Subcutaneous abdominal adipose tissue (tissue), 5 donors: ENCODE measurements around the gene ZNF714.
"Not testable (repeated sequence)": the region's sequence is repeated elsewhere in the genome, so short reads cannot be mapped to it uniquely, and the experiment has no call there.

Experiments used
- H3K27ac ChIP-seq: one replicate; pipeline ENCODE4 v1.7.0; 2013; ENCODE audit warnings: low read depth, mild to moderate bottlenecking, inconsistent platforms, low read length, moderate library complexity
- H3K27me3 ChIP-seq, 5 donors: one replicate each; pipeline ENCODE4 v1.7.0; 2013; ENCODE audit warnings: low read length in 5 of 5, inconsistent platforms in 1 of 5; ENCODE audit not compliant: control insufficient read depth in 5 of 5, insufficient read depth in 4 of 5
- H3K36me3 ChIP-seq, 5 donors: one replicate each; pipeline ENCODE4 v1.7.0; 2013; ENCODE audit warnings: low read length in 5 of 5; ENCODE audit not compliant: control insufficient read depth in 5 of 5, insufficient read depth in 5 of 5
- H3K4me1 ChIP-seq, 5 donors: one replicate each; pipeline ENCODE4 v1.7.0; 2013; ENCODE audit warnings: low read length in 5 of 5, mild to moderate bottlenecking in 3 of 5, moderate library complexity in 1 of 5; ENCODE audit not compliant: control insufficient read depth in 5 of 5, insufficient read depth in 5 of 5
- H3K4me3 ChIP-seq, 5 donors: one replicate each; pipeline ENCODE4 v1.7.0; 2013; ENCODE audit warnings: low read length in 5 of 5, low read depth in 1 of 5
- H3K9ac ChIP-seq, 5 donors: one replicate each; pipeline ENCODE4 v1.7.0; 2013; ENCODE audit warnings: low read length in 5 of 5, mild to moderate bottlenecking in 4 of 5, moderate library complexity in 3 of 5
- H3K9me3 ChIP-seq, 5 donors: one replicate each; pipeline ENCODE4 v1.7.0; 2013; ENCODE audit warnings: low read length in 5 of 5; ENCODE audit not compliant: control insufficient read depth in 5 of 5
- donor health status: healthy.
- donor health status: healthy.
- donor health status: healthy.
- donor health status: healthy.
- donor health status: healthy.

The ZNF714 gene

GRCh38 chr19:21127898-21128297, 45.9 kb downstream of the ZNF714 start:
- H3K9ac ChIP-seq: no peak overlapping the region
- H3K4me3 ChIP-seq: no peak overlapping the region
- no peaks in the 10 kb centered on the region for H3K36me3 ChIP-seq
- H3K9me3 ChIP-seq: peaks cover 0 to 3% (median 0%) of the 10 kb centered on the region in 5 donors
- no peak overlapping the region for H3K27ac ChIP-seq
- H3K27me3 ChIP-seq: no peaks in the 10 kb centered on the region
- H3K4me1 ChIP-seq: no peaks in the 10 kb centered on the region

GRCh38 chr19:21128901-21129698, 47.1 kb downstream of the ZNF714 start:
- H3K4me1 ChIP-seq: no peaks in the 10 kb centered on the region
- H3K4me3 ChIP-seq: no peak overlapping the region
- H3K9ac ChIP-seq: no peak overlapping the region
- no peaks in the 10 kb centered on the region for H3K27me3 ChIP-seq
- H3K9me3 ChIP-seq: peaks cover 0 to 3% (median 0%) of the 10 kb centered on the region in 5 donors
- H3K36me3 ChIP-seq: no peaks in the 10 kb centered on the region
- H3K27ac ChIP-seq: no peak overlapping the region

GRCh38 chr19:21130097-21130775, 48.2 kb downstream of the ZNF714 start:
- Histone ChIP-seq H3K9me3 (peaks cover 0 to 3% (median 0%) of the 10 kb centered on the region in 5 donors), H3K9ac (no peak overlapping the region), H3K27ac (no peak overlapping the region), H3K4me3 (no peak overlapping the region), H3K36me3 (no peaks in the 10 kb centered on the region), H3K4me1 (no peaks in the 10 kb centered on the region), H3K27me3 (no peaks in the 10 kb centered on the region)

- Histone ChIP-seq H3K4me1 (no peaks in the 10 kb centered on the region), H3K4me3 (no peak overlapping the region), H3K9me3 (no peaks in the 10 kb centered on the region), H3K9ac (no peak overlapping the region), H3K27me3 (peaks cover 0 to 2% (median 0%) of the 10 kb centered on the region in 5 donors), H3K36me3 (no peaks in the 10 kb centered on the region), H3K27ac (no peak overlapping the region)
These were observed 51.6 kb downstream of the ZNF714 start for GRCh38 chr19:21133633-21134032.

GRCh38 chr19:21134934-21135366, 52.9 kb downstream of the ZNF714 start:
- Histone ChIP-seq H3K27me3 (peaks cover 0 to 2% (median 0%) of the 10 kb centered on the region in 5 donors), H3K4me1 (no peaks in the 10 kb centered on the region), H3K9ac (no peak overlapping the region), H3K27ac (no peak overlapping the region), H3K9me3 (no peaks in the 10 kb centered on the region), H3K36me3 (no peaks in the 10 kb centered on the region), H3K4me3 (no peak overlapping the region)

- no peak overlapping the region for H3K4me3 ChIP-seq
- peaks cover 0 to 2% (median 0%) of the 10 kb centered on the region in 5 donors for H3K27me3 ChIP-seq
- H3K9me3 ChIP-seq: no peaks in the 10 kb centered on the region
- no peak overlapping the region for H3K27ac ChIP-seq
- H3K36me3 ChIP-seq: no peaks in the 10 kb centered on the region
- H3K4me1 ChIP-seq: no peaks in the 10 kb centered on the region
- H3K9ac ChIP-seq: no peak overlapping the region
These were observed 53.4 kb downstream of the ZNF714 start for GRCh38 chr19:21135433-21135832.

- Histone ChIP-seq H3K9me3 (no peaks in the 10 kb centered on the region), H3K36me3 (no peaks in the 10 kb centered on the region), H3K27ac (no peak overlapping the region), H3K27me3 (peaks cover 0 to 2% (median 0%) of the 10 kb centered on the region in 5 donors), H3K4me3 (no peak overlapping the region), H3K9ac (no peak overlapping the region), H3K4me1 (peaks cover under 1 to 10% (median 8%) of the 10 kb centered on the region in 5 donors)
These were observed 56.1 kb downstream of the ZNF714 start for GRCh38 chr19:21138130-21138529.

- not testable (repeated sequence) for H3K9ac ChIP-seq, H3K27ac ChIP-seq, H3K36me3 ChIP-seq, H3K27me3 ChIP-seq, H3K4me3 ChIP-seq, H3K9me3 ChIP-seq
- H3K4me1 ChIP-seq: peaks cover 2 to 10% (median 8%) of the 10 kb centered on the region in 5 donors
These were observed 59.0 kb downstream of the ZNF714 start for GRCh38 chr19:21141006-21141405.

GRCh38 chr19:21141787-21142464, 59.9 kb downstream of the ZNF714 start, which contains the start of gene ZNF431:
ZNF431 (plus strand) TSS chr19:21142040; CDS start chr19:21142184, 144 bp downstream.
- peaks cover 6 to 16% (median 12%) of the 10 kb centered on the region in 5 donors for H3K36me3 ChIP-seq
- peak within 1 kb of the TSS; percentile 73 to 97 (median 89) for H3K9ac ChIP-seq
- H3K27me3 ChIP-seq: no peaks in the 10 kb centered on the region
- H3K4me1 ChIP-seq: peaks cover 2 to 10% (median 8%) of the 10 kb centered on the region in 5 donors
- peak within 1 kb of the TSS; percentile 89 to 98 (median 92) for H3K4me3 ChIP-seq
- H3K9me3 ChIP-seq: no peaks in the 10 kb centered on the region
- peak within 1 kb of the TSS; percentile 65 for H3K27ac ChIP-seq
